Peyer's patch (tissue), 4 donors: ENCODE measurements around the gene SAPCD2. TPM values are rescaled to one million over a fixed set of nuclear protein-coding genes. Genes with fewer than 3 reads are reported as not detected.

Experiments used
- DNase-seq, 3 donors: peaks; one replicate each; pipeline ENCODE4 v3.0.0-alpha.2; 2017 to 2019
- H3K27ac ChIP-seq, 4 donors: fragments of 200-600 bp; sonication (generic); one replicate each; pipeline ENCODE4 v1.5.1; 2016 to 2019
- H3K27me3 ChIP-seq, 2 donors: fragments of 200-600 bp; sonication (generic); one replicate each; pipeline ENCODE4 v1.5.1; 2019
- H3K36me3 ChIP-seq, 3 donors: fragments of 200-600 bp; sonication (generic); one replicate each; pipeline ENCODE4 v1.5.1; 2016 to 2019
- H3K4me1 ChIP-seq, 4 donors: fragments of 200-600 bp; sonication (generic); one replicate each; pipeline ENCODE4 v1.5.1; 2016 to 2019
- H3K4me3 ChIP-seq, 4 donors: fragments of 200-600 bp; sonication (generic); 1 replicate in 3 of 4; 2 replicates in 1 of 4; pipeline ENCODE4 v1.5.1; 2016 to 2019; ENCODE audit warnings: mild to moderate bottlenecking in 1 of 4
- H3K9me3 ChIP-seq, 4 donors: fragments of 200-600 bp; sonication (generic); one replicate each; pipeline ENCODE4 v1.5.1; 2016 to 2019; ENCODE audit warnings: mild to moderate bottlenecking in 1 of 4
- CTCF ChIP-seq, 6 experiments: fragments of 450-650 bp in 4 of 6; fragments of 200-600 bp in 2 of 6; sonication (generic) in 1 of 6; IDR thresholded peaks; one replicate each; pipeline ENCODE4 v1.5.1; 2017 to 2019; ENCODE audit warnings: antibody characterized with exemption in 6 of 6, mild to moderate bottlenecking in 3 of 6, moderate library complexity in 1 of 6
- POLR2A ChIP-seq, 2 donors: fragments of 450-650 bp; IDR thresholded peaks; one replicate each; pipeline ENCODE4 v1.5.1; 2017; ENCODE audit warnings: antibody characterized with exemption in 2 of 2, mild to moderate bottlenecking in 2 of 2, moderate library complexity in 2 of 2
- total RNA-seq, 4 donors: library from RNA; depleted of rRNA; stranded (reverse); fragments of >200 nt; gene quantifications; one replicate each; pipeline ENCODE4 v1.1.0, GENCODE V29; 2016

Gene SAPCD2
- total RNA-seq, 4 donors from 2014 or later = 5.6 to 12.4 (median 7.9) TPM

GRCh38 chr9:137052293-137052692 is 18.1 kb downstream of the SAPCD2 start:
- Histone ChIP-seq H3K4me3 (no peak overlapping the region), H3K9me3 (no peaks in the 10 kb centered on the region), H3K27ac (no peak overlapping the region), H3K36me3 (no peaks in the 10 kb centered on the region), H3K4me1 (peaks cover 10 to 54% (median 13%) of the 10 kb centered on the region in 4 donors), H3K27me3 (peaks cover 0 to 29% of the 10 kb centered on the region in 2 donors)
- TF ChIP-seq CTCF (IDR thresholded peaks at IDR 0.05) (no peak), POLR2A (IDR thresholded peaks at IDR 0.05) (no peak)
- no peak for DNase-seq

- H3K36me3 ChIP-seq = no peaks in the 10 kb centered on the region
- no peak overlapping the region for H3K27ac ChIP-seq
- no peak overlapping the region for H3K4me3 ChIP-seq
- H3K27me3 ChIP-seq = peaks cover 0 to 29% of the 10 kb centered on the region in 2 donors
- no peaks in the 10 kb centered on the region for H3K9me3 ChIP-seq
- peaks cover 12 to 49% (median 15%) of the 10 kb centered on the region in 4 donors for H3K4me1 ChIP-seq
- no peak for DNase-seq
- TF ChIP-seq CTCF (IDR thresholded peaks at IDR 0.05) (no peak), POLR2A (IDR thresholded peaks at IDR 0.05) (no peak)
Observed at GRCh38 chr9:137051145-137051724, 19.1 kb downstream of the SAPCD2 start.

GRCh38 chr9:137050570-137050969 is 19.8 kb downstream of the SAPCD2 start:
- TF ChIP-seq CTCF (IDR thresholded peaks at IDR 0.05) (no peak), POLR2A (IDR thresholded peaks at IDR 0.05) (no peak)
- no peak for DNase-seq
- Histone ChIP-seq H3K9me3 (no peaks in the 10 kb centered on the region), H3K4me3 (no peak overlapping the region), H3K27ac (no peak overlapping the region), H3K36me3 (no peaks in the 10 kb centered on the region), H3K4me1 (peaks cover 15 to 46% (median 21%) of the 10 kb centered on the region in 4 donors), H3K27me3 (peaks cover 0 to 29% of the 10 kb centered on the region in 2 donors)

GRCh38 chr9:137049544-137050449 is 20.6 kb downstream of the SAPCD2 start:
- Histone ChIP-seq H3K36me3 (no peaks in the 10 kb centered on the region), H3K4me1 (peaks cover 12 to 45% (median 23%) of the 10 kb centered on the region in 4 donors), H3K27me3 (peaks cover 0 to 29% of the 10 kb centered on the region in 2 donors), H3K4me3 (no peak overlapping the region), H3K27ac (no peak overlapping the region), H3K9me3 (no peaks in the 10 kb centered on the region)
- DNase-seq = peak; percentile 31 to 85 (median 80)
- TF ChIP-seq CTCF (IDR thresholded peaks at IDR 0.05) = peak in 4 of 6 experiments; percentile 44 to 76 (median 71)
- TF ChIP-seq POLR2A (IDR thresholded peaks at IDR 0.05) = no peak

GRCh38 chr9:137048655-137049543 is 21.5 kb downstream of the SAPCD2 start:
- Histone ChIP-seq H3K4me1 (peaks cover 12 to 45% (median 20%) of the 10 kb centered on the region in 4 donors), H3K36me3 (no peaks in the 10 kb centered on the region), H3K27me3 (peaks cover 0 to 32% of the 10 kb centered on the region in 2 donors), H3K9me3 (no peaks in the 10 kb centered on the region), H3K4me3 (no peak overlapping the region), H3K27ac (no peak overlapping the region)
- TF ChIP-seq POLR2A (IDR thresholded peaks at IDR 0.05) (no peak), CTCF (IDR thresholded peaks at IDR 0.05) (no peak)
- no peak for DNase-seq
